Loucy (cell line): ENCODE measurements around the gene ZNF91.
"Not testable (repeated sequence)": the region's sequence is repeated elsewhere in the genome, so short reads cannot be mapped to it uniquely, and the experiment has no call there.

Source experiments
- CTCF ChIP-seq: fragments of 200-600 bp; sonication (generic); conservative IDR thresholded peaks from 2 replicates; pipeline ENCODE4 v1.5.1; 2014; ENCODE audit warnings: mild to moderate bottlenecking, antibody characterized with exemption, low read length
- EZH2phosphoT487 ChIP-seq: fragments of 200-600 bp; IDR thresholded peaks from 2 replicates; pipeline ENCODE4 v1.6.1; 2018; ENCODE audit warnings: antibody characterized with exemption, mild to moderate bottlenecking, moderate library complexity, borderline replicate concordance

DNA sequence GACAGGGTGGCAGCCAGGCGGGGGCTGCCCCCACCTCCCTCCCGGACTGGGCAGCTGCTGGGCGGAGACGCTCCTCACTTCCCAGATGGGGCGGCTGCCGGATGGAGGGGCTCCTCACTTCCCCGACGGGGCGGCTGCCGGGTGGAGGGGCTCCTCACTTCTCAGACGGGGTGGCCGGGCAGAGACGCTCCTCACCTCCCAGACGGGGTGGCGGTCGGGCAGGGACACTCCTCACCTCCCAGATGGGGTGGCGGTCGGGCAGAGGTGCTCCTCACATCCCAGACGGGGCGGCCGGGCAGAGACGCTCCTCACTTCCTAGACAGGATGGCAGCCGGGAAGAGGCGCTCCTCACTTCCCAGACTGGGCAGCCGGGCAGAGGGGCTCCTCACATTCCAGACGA, 105.3 kb downstream of the ZNF91 start:
- TF ChIP-seq CTCF, EZH2phosphoT487: not testable (repeated sequence)
